GOT3 (cell line): Measurements from ENCODE around the gene IFI35.
"Not testable (repeated sequence)": the region's sequence is repeated elsewhere in the genome, so short reads cannot be mapped to it uniquely, and the experiment has no call there.

ENCODE experiments used
- DNase-seq: peaks from one replicate; lab custom pipeline; 2025; ENCODE audit warnings: mixed read lengths; lab: John Stamatoyannopoulos, UW

IFI35 gene

GRCh38 chr17:42997984-42998938, 8.3 kb upstream of the IFI35 start, which contains the start of gene RPL27:
Gene RPL27 (plus strand): TSS chr17:42998419. CDS start chr17:42998751, 332 bp downstream.
- peak; percentile 95 for DNase-seq

GRCh38 chr17:42999003-42999525, 7.5 kb upstream of the IFI35 start:
- no peak for DNase-seq

GRCh38 chr17:43000894-43001293, 5.7 kb upstream of the IFI35 start:
- not testable (repeated sequence) for DNase-seq

GRCh38 chr17:43003542-43004172, 2.9 kb upstream of the IFI35 start:
- no peak for DNase-seq

- no peak for DNase-seq
Observed at GRCh38 chr17:43010667-43011308, 4.2 kb downstream of the IFI35 start.

- DNase-seq = no peak
Observed at GRCh38 chr17:43011728-43012472, 5.3 kb downstream of the IFI35 start.

- DNase-seq = no peak
Observed at GRCh38 chr17:43013296-43013695, 6.7 kb downstream of the IFI35 start.

- no peak for DNase-seq
Observed at GRCh38 chr17:43014020-43014648, 7.5 kb downstream of the IFI35 start.

GRCh38 chr17:43014649-43015542, 8.3 kb downstream of the IFI35 start:
- no peak for DNase-seq

- DNase-seq = no peak
Observed at GRCh38 chr17:43015579-43015978, 9.0 kb downstream of the IFI35 start.

- DNase-seq = no peak
Observed at GRCh38 chr17:43016216-43016615, 9.6 kb downstream of the IFI35 start.

- no peak for DNase-seq
Observed at GRCh38 chr17:43018008-43018853, 11.6 kb downstream of the IFI35 start.

- DNase-seq = no peak
Observed at GRCh38 chr17:43018932-43019331, 12.3 kb downstream of the IFI35 start.

- no peak for DNase-seq
Observed at GRCh38 chr17:43019418-43019817, 12.8 kb downstream of the IFI35 start.

- no peak for DNase-seq
Observed at GRCh38 chr17:43020030-43020621, 13.5 kb downstream of the IFI35 start.

- peak; percentile 64 for DNase-seq
Observed at GRCh38 chr17:43020789-43021740, 14.5 kb downstream of the IFI35 start.

GRCh38 chr17:43021741-43022512, 15.3 kb downstream of the IFI35 start, which contains the start of gene VAT1:
Gene VAT1 (minus strand): TSS chr17:43022385. CDS start chr17:43022322, 63 bp downstream.
- DNase-seq = no peak
